NCI-H82 treated with DMSO at 0.1 percent for 48 hours (cell line): ENCODE results near the gene TXNDC8.
"Not testable (repeated sequence)": the region's sequence is repeated elsewhere in the genome, so short reads cannot be mapped to it uniquely, and the experiment has no call there.

Experiments used
- DNase-seq: peaks from one replicate; lab custom pipeline; 2025; ENCODE audit not compliant: unreplicated experiment; lab: John Stamatoyannopoulos, UW

TXNDC8 gene

DNA sequence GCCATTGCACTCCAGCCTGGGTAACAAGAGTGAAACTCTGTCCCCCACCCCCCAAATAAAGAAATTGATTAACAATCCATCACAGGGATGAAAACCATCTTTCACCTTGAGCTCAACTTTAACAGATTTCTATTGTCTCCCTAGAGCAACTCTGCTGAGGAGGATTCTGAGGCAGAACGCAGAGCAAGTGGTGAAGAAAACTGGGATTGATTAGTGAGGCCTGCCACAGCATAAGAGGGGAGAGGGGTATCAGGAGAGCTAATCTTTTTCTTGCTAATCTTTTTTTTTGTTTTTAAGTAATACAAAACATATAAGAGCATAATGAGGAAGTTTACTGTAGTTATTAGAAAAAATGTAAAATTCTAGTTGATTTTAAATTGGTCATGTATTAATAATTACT lies 8.9 kb downstream of the TXNDC8 start:
- DNase-seq = no peak

DNA sequence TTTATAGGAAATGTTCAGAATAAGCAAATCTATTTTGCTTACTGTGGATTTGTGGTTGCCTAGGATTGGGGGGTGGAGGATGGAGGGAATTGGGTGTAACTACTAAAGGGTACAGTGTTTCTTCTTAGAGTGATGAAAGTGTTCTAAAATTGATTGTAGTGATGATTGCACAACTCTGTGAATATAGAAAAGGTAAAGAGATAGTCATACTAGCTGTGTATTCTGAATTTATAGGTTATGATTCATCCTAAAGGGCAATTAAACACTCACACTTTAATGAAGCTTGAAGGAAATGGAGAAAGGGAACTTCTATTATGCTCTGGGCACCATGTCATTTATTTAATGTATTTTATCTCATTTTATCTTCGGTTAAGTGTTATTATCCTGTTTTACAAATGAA lies 9.9 kb downstream of the TXNDC8 start:
- no peak for DNase-seq

DNA sequence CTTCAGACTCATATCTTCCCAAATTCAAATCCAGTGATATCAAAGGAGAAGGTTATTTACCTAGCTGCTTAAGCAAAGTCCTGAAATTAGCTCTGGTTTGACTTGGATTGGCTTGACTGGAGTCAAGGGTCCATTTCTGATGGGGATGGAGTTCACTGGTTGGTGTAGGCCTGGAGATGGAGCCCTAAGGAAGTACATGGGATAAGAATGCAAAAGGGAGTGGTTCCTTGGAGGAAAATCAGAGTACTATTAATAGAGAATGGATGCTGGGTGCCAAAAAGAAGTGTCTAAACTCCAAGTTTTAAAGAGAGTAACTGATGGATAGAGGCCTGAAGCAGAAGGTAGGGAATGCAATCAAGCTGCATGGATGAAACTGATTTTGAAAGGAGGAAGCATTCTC lies 13.8 kb downstream of the TXNDC8 start:
- DNase-seq = no peak

DNA sequence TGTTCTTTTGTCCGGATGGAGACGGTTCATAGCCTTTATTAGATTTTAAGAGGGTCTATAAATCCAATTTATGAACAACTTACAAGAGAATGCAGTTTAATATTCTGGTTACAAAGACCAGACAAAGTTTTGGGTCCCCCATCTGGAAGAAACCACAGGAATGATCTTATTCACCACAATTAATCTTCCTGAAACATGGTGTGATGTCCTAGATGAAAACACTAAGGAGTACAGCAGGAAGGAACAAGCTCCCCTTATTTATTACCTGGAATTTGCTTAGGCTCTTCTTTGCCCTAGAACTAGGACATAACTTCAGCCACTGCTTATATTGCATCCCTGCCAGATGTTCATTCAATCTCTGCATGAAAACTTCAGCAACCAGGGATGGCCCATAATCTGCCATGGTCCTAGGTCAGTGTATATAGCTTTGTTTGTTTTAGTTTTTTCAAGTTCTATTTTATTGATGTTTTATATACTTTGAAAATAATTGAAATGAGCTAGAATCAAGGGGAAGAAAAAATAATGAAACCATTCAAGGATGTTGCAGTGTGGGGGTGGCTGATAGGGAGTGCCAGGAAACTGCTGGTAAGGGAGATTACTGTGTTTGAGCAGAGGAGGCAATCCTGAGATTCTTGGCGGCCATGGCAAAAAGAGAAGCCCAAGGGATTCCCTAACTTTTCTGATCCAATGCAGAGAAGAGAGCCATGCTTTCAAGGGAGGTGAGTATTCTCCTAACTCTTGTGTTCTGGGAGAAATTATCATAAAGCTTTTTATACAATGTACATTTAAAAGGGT lies 16.8 kb downstream of the TXNDC8 start:
- DNase-seq = no peak

DNA sequence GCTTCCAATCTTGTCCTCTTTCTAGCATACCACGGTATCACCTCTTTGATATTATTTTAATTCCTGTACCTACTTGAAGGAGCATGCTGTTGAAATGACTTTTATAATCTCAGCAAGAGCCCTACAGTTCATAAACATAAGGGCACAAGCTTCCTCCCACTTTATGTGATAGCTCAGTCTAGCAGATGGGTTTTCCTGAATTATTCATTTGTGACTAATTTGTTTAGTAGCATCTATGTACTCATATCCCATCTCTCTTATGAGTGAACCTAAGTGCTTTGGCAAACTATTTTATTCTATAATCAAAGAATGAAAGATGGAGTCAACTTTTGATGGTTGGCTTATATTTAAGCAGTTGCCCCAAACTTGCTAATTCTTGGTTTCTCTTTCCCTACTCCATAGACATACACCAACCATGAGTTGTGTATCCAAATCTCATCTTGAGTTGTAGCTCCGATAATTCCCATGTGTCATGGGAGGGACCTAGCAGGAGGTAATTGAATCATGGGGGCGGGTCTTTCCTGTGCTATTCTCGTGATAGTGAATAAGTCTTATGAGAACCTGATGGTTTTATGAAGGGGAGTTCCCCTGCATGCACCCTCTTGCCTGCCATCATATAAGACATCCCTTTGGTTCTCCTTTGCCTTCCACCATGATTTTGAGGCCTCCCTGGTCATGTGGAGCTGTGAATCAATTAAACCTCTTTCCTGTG lies 17.7 kb downstream of the TXNDC8 start:
- DNase-seq = no peak

DNA sequence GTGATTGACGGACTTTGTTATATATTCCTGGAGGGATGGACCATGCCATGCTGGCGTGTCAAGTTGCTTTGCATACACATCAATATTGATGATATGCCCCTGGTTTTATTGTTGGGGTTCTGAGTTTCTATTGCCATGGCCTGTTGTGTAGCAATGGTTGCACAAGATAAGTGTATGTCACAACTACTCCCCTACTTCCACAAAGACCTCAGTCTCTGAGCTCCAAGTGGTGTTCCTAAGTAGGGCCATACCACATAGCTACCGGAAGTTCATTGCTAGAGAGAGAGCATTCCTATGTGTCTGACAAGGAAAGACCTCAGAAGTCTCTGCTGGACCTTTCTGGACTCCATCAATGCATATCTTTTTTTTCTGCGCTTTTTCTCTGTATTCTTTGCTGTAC lies 19.8 kb downstream of the TXNDC8 start:
- no peak for DNase-seq

DNA sequence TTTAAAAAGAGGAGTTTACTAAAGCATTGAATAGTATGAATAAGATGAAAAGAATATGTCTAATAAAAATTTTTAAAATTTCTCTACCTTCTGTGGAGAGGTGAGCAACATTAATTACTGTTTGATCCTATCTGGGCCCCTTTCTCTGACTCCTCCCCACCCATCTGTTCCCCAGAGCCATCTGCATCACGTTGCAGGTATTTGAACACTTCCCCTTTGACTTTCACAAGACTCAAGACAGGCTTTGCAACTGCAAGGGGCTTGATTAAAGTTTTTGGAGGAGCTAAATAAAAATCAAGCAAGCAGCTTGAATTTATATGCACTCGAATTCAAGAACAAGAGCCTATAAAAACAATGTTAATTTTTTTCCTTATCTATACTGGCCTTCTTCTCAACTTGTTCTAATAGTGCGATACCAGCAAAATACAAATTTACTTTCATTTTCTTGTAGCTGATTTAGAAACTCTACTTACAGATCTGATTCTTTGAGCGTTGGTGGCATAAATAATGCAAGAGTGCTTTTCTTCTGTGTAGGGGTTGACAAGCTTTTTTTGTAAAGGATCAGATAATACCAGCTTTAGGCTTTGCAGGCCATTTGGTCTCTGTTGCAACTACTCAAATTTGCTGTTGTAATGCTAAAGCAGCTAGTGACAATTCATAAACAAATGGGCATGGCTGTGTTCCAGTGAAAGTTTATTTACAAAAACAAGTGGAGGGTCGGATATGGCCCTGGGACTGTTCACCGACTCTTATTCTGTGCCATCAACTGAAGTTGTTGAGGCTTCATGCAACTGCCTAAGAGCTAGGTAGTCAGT lies 21.2 kb downstream of the TXNDC8 start:
- peak; percentile 21 for DNase-seq

DNA sequence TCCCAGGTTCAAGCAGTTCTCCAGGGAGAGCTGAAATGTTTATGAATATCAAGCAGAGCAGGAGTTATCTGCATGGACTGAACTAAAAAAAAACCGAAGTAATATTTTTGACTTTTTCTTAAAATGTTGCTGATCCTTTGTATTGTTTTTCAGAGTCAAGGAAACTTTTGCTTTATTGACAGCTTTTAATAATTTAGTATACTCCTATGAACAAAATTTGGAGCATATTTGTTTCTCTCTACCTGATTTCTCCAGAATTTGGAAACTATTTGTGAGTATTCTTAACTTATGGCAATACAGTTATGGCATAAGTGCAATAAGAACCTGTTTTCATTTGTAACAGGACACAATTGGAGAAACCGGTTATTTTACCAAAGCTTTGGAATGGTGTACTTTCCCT lies 25.7 kb downstream of the TXNDC8 start:
- not testable (repeated sequence) for DNase-seq

DNA sequence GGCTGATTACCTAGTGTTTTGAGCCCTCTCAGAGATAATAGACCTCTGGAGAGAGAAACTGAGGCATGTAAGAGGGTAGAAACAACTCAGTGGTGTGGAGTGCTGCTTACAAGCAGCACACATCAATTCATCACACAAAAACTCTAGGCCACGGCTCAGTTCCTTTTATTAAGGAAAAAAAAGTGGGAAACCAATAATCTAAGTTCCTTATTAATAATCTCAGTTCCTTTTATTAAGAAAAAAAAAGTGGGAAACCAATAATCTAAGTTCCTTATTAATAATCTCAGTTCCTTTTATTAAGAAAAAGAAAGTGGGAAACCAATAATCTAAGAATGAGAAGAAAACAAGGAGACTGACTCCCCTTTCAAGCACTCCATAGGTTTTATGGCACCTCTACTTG lies 28.0 kb downstream of the TXNDC8 start:
- DNase-seq = no peak

DNA sequence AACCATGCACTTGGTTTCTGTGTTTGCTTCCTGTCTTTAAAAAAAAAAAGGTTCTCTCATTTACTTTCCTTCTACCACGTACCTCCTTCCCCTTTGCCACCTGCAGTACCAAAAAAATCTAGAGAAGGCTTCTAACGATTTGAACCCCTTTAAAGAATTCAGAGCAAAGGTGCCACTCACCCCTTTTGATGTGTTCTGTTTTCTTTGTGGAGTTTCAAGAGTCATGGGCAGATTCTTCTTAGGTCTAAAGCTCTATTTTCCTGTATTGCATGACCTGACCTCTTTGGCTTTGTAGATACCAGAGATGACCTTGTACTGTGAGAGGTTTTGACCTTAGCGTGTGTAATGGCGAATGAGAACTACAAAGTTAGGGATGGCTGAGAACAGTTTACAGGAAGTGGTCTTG lies 29.0 kb downstream of the TXNDC8 start:
- no peak for DNase-seq

DNA sequence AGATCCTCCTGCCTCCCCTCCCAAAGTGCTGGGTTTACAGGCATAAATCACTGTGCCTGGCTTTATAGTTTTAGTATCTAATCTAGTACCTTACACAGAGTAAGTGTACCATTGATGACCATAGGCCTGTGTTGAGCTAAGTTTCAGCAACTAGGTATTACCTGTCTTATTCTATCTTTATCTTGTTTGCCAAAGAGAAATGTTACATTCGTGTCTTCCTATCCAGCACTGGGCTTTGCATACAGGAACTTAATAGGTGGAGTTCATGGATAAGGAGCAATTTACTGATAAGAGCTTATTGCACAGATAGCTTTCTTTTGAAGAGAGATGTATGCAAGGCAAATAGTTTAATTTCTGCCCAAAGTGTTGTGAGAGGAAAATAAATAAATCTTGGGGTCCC lies 30.5 kb downstream of the TXNDC8 start:
- no peak for DNase-seq

DNA sequence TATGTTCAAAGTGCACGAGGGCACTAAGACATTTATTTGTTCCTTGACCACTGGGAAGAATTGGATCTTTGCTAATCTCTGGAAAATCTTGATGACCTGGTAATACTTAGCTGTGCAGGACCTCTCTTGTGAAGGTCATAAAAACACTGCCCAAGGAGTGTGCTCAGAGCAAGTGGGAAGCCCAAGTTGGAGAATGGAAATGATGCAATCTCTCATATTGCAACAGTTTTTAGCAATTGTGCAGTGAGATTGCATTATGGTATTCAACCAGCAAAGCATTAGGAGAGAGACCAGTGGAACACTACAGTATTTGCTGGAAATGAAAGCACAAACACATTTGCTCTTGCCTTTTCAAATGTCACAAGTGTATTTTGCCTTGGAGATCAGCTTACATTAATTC lies 34.5 kb downstream of the TXNDC8 start:
- DNase-seq = no peak

DNA sequence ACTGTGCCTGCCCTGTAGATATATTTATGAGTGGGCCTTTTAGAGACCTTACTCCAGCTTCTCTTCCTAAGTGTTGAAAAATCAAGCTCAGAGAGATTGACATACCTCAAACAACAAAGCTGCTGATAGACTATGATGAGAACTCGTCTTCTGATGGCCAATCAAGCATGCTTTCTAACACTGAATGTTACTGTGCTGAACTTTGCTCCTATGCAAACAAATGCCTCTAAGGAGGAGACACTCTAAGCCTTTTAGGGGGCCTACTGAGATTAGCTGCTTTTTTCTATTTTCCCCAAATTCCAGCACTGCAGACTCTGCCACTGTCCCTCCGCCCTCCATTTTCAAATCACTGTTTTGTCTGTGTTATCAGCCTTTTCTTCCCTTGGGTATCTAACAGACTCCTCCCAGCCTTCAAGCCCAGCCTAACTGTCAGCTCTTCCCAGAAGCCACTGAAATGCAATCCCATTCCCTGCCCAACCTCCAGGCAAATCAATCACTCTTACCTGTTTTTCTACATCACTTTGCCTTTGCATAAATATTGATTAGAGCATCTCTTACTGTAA lies 39.5 kb downstream of the TXNDC8 start:
- DNase-seq = no peak

DNA sequence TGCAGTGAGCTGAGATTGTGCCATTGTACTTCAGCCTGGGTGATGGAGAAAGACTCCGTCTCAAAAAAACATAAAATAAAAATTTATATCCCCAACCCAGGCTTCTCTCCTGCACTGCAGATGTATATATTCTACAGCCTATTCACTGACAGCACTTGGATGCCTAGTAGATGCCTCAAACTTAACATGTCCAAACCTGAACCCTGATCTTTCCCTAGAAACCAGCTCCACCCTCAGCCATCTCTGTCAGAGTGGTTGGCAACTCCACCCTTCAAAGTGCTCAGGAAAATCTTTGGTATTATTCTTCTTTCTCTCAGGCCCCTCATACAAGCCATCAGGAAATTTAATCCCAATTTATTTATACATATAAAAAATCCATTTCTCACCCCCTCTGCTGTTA lies 44.4 kb downstream of the TXNDC8 start:
- no peak for DNase-seq

DNA sequence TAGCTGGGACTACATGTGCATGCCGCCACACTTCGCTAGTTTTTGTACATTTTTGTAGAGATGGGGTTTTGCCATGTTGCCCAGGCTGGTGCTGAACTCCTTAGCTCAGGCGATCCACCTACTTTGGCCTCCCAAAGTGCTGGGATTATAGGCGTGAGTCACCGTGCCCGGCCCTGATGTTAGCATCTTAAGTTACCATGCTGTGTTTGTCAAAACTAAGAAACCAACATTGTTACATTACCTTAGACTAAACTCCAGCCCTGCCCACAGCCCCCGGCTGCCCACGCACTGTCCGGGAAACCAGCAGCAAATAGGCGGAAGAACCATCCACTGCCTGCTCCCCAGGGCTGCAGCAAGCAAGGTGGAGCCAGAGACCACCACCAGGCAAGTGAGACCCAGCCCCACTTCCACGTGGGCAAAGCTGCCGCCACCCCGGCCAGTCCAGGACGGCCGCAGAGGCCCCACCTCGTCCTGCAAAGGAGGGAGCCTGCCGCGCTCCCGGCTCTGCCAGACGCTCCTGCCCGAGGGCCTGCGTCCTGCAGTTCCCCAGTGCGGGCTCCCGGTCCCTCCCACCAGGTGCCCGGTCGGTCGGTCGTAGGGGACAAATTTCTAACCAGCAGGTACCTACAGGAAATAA lies 45.6 kb downstream of the TXNDC8 start:
- DNase-seq = no peak

DNA sequence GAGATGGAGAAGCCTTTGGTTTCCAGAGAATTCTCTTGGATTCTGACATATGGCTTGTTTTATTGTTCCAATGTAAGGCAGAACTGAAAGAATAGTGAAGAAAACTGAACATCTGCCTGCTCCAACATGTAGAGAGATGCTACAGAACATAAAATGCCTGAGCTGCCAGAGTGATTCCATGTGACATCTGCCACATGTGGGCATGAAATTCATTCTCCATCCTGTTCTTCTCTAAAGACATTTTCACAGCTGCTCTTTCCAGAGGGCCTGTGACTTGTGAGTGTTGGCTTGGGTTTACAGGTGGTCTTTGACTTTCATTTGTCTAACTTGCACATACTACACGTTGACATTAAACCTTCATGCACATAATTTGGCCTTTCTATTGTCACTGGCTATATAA lies 47.7 kb downstream of the TXNDC8 start:
- no peak for DNase-seq

DNA sequence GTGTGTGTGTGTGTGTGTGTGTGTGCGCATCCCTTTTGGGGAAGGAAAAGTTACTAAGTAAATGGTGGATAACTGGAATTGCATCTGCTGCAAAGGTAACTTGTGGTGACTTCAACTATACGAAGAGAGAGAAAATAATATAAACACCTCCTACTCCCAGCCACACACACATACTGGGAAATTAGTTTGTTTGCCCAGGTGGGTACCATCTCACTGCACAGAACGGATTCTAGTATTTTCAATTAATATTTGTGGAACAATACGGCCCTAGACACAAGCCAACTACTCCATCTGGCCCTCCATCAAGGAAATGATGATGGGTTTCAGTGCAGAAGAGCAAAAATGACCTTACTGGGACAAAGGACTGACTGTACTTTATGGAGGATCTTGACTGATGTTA lies 49.2 kb downstream of the TXNDC8 start:
- DNase-seq = no peak

DNA sequence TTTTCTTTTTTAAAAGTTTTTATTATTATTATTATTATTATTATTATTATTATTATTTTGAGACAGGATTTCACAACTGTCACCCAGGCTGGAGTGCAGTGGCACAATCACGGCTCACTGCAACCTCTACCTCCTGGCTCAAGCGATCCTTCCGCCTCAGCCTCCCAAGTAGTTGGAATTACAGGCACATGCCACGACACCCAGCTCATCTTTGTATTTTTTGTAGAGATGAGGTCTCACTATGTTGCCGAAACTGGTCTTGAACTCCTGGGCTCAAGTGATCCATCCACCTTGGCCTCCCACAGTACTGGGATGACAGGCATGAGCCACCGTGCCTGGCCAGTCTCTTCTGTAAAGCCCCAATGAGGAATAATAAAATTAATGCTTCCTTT lies 50.4 kb downstream of the TXNDC8 start:
- no peak for DNase-seq

DNA sequence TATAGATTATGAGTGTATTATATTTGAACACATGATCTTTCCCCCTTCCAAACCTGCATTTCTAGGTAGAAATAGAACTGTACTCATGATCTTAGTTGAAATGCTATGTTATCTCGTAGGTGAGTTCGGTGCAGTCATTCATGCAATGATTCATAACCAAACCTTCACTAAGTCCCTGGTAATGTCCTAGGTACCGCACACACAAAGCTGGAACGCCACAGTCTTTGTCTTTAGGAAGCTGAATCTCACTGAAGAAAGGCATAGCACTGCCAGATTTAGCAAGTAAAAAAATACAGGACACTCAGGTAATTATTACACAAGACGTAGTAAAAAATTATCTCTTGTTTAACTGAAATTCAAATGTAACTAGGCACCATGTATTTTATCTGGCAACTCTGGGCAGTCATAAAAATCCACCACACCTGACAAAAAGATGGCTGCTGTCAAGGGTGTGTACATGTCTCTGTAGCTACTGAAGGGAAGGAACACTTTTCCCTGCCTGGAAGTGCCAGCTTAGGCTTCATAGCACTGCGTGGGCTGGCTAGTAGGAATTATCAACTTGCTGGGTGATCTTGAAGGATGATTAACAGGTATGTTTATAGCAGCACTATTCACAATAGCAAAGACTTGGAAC lies 53.3 kb downstream of the TXNDC8 start:
- DNase-seq = no peak

DNA sequence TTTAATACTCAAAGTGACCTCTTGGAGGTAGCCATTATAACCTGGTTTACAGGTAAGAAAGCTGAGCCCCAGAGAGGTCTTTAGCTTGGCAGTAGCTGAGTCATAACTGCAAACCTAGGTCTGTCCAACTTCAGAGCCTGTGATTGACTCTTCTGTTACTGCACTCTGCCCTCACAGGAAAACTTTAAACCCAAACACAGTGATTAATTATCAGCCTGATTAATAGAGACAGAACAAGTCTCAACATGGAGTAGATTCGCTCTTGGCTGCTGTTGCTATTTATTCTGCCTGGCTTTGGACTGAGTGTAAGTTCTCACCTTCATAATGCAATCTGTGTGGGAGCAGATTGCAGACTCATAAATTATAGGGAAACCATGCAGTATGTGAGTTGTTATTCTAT lies 53.9 kb downstream of the TXNDC8 start:
- DNase-seq = no peak

DNA sequence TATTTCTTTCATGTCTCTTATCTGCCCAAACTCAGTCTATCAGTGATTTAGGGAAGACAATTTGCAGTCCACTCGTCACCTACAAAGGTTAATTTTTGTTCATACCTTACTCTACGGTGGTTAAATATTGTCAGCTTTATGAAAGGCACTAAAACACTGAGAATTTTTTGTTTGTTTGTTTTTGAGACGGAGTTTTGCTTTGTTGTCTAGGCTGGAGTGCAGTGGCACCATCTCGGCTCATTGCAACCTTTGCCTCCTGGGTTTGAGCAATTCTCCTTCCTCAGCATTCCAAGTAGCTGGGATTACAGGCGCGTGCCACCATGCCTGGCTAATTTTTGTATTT lies 55.0 kb downstream of the TXNDC8 start:
- DNase-seq = no peak
